GM23338 (cell line): Measurements from ENCODE around the gene VPS39. TPM values are rescaled to one million over a fixed set of nuclear protein-coding genes. Genes with fewer than 3 reads are reported as not detected.

Experiments used
- NANOG ChIP-seq: IDR thresholded peaks from 2 replicates; pipeline ENCODE4 v1.6.1; 2016; ENCODE audit warnings: antibody characterized with exemption, borderline replicate concordance
- STAT1 ChIP-seq: IDR thresholded peaks from one replicate; pipeline ENCODE4 v1.6.1; 2016; ENCODE audit warnings: antibody characterized with exemption; ENCODE audit not compliant: unreplicated experiment
- microRNA counts: library from miRNA; unstranded; fragments of <30 nt; microRNA quantifications from one replicate; lab custom pipeline; 2017
- microRNA-seq: library from miRNA; unstranded; fragments of <30 nt; microRNA quantifications from one replicate; pipeline ENCODE4, GENCODE V29; 2017
- polyA plus RNA-seq: library from polyadenylated mRNA; unstranded; fragments of >200 nt; fragmentation: Nextera tagmentation; extraction: Ambion mirVana; gene quantifications from 2 replicates; pipeline ENCODE4 v1.2.1, GENCODE V29; 2016
- small RNA-seq: library from RNA; depleted of rRNA; stranded (forward); fragments of <200 nt; gene quantifications from one replicate; pipeline ENCODE3, GENCODE V24; 2014; ENCODE audit warnings: low replicate concordance
- total RNA-seq: library from RNA; depleted of rRNA; stranded (reverse); fragments of >200 nt; shearing (Covaris generic); gene quantifications from 2 replicates; pipeline ENCODE4 v1.2.3, GENCODE V29; 2014; rRNA removed
- TF ChIP-seq, protein P1 (sequence below): IDR thresholded peaks from one replicate; pipeline ENCODE4 v1.6.1; 2018; ENCODE audit warnings: antibody characterized with exemption; ENCODE audit not compliant: unreplicated experiment

VPS39 gene
- total and polyA plus RNA-seq, 2 experiments from 2014 or later = 14.9 to 45.1 TPM

- TF ChIP-seq, protein P1, sequence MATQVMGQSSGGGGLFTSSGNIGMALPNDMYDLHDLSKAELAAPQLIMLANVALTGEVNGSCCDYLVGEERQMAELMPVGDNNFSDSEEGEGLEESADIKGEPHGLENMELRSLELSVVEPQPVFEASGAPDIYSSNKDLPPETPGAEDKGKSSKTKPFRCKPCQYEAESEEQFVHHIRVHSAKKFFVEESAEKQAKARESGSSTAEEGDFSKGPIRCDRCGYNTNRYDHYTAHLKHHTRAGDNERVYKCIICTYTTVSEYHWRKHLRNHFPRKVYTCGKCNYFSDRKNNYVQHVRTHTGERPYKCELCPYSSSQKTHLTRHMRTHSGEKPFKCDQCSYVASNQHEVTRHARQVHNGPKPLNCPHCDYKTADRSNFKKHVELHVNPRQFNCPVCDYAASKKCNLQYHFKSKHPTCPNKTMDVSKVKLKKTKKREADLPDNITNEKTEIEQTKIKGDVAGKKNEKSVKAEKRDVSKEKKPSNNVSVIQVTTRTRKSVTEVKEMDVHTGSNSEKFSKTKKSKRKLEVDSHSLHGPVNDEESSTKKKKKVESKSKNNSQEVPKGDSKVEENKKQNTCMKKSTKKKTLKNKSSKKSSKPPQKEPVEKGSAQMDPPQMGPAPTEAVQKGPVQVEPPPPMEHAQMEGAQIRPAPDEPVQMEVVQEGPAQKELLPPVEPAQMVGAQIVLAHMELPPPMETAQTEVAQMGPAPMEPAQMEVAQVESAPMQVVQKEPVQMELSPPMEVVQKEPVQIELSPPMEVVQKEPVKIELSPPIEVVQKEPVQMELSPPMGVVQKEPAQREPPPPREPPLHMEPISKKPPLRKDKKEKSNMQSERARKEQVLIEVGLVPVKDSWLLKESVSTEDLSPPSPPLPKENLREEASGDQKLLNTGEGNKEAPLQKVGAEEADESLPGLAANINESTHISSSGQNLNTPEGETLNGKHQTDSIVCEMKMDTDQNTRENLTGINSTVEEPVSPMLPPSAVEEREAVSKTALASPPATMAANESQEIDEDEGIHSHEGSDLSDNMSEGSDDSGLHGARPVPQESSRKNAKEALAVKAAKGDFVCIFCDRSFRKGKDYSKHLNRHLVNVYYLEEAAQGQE = no peak
- TF ChIP-seq NANOG (no peak), STAT1 (no peak)
These were observed 99.3 kb downstream of the VPS39 start (continued) for GRCh38 chr15:42108806-42109205.

MicroRNAs encoded within 50 kb of the gene (microRNA counts, 767-probe panel; counts per million panel counts)
- microRNA hsa-miR-627 (lab: Ali Mortazavi, UCI) = not detected

Small RNA genes lying within 50 kb of the gene (microRNA-seq; reads per million reads assigned to microRNA genes)
- gene MIR627 = 3.3 reads per million, percentile 10 among the genes with 10 or more reads in this experiment

Small RNA genes lying within 50 kb of the gene (small RNA-seq; reads per million reads assigned to genes)
- not detected for gene MIR627

Other genes starting within 250 kb of the VPS39 start
- 30.6 and 31.0 TPM in 2 replicates for gene EHD4, start 235.7 kb downstream of the VPS39 start, total RNA-seq
- gene EHD4, start 235.7 kb downstream of the VPS39 start, polyA plus RNA-seq = 11.2 and 13.0 TPM in 2 replicates
- gene PLA2G4E, start 187.3 kb downstream of the VPS39 start, total RNA-seq = not detected in 2 replicates
- not detected in 2 replicates for gene PLA2G4E, start 187.3 kb downstream of the VPS39 start, polyA plus RNA-seq
- 0.07 TPM in 1 of 2 replicates, not detected in the other for gene PLA2G4D, start 113.7 kb downstream of the VPS39 start, total RNA-seq
- 0.15 TPM in 1 of 2 replicates, not detected in the other for gene PLA2G4D, start 113.7 kb downstream of the VPS39 start, polyA plus RNA-seq
- not detected in 2 replicates for gene PLA2G4F, start 51.7 kb downstream of the VPS39 start, total RNA-seq
- not detected in 2 replicates for gene PLA2G4F, start 51.7 kb downstream of the VPS39 start, polyA plus RNA-seq
- 11.1 and 12.6 TPM in 2 replicates for gene GANC, start 64.9 kb upstream of the VPS39 start, total RNA-seq
- 7.4 and 8.3 TPM in 2 replicates for gene GANC, start 64.9 kb upstream of the VPS39 start, polyA plus RNA-seq
- gene TMEM87A, start 65.1 kb upstream of the VPS39 start, total RNA-seq = 38.8 and 43.5 TPM in 2 replicates
- gene TMEM87A, start 65.1 kb upstream of the VPS39 start, polyA plus RNA-seq = 41.8 and 42.0 TPM in 2 replicates
- 1.1 and 2.1 TPM in 2 replicates for gene CAPN3, start 151.2 kb upstream of the VPS39 start, total RNA-seq
- gene CAPN3, start 151.2 kb upstream of the VPS39 start, polyA plus RNA-seq = 0.37 and 0.84 TPM in 2 replicates